GM21381 (cell line): ENCODE results near the gene FXN.
"Not testable (repeated sequence)": the region's sequence is repeated elsewhere in the genome, so short reads cannot be mapped to it uniquely, and the experiment has no call there.

Experiments used
- ATAC-seq: cut with Tn5 transposase; IDR thresholded peaks from one replicate; pipeline ENCODE4 v1.9.1; 2021; ENCODE audit warnings: mild to moderate bottlenecking, moderate library complexity; ENCODE audit not compliant: unreplicated experiment

The FXN gene

GRCh38 chr9:69097923-69098593 is 62.5 kb downstream of the FXN start:
- no peak for ATAC-seq

- not testable (repeated sequence) for ATAC-seq
Measured at GRCh38 chr9:69103348-69103996, 67.9 kb downstream of the FXN start.

DNA sequence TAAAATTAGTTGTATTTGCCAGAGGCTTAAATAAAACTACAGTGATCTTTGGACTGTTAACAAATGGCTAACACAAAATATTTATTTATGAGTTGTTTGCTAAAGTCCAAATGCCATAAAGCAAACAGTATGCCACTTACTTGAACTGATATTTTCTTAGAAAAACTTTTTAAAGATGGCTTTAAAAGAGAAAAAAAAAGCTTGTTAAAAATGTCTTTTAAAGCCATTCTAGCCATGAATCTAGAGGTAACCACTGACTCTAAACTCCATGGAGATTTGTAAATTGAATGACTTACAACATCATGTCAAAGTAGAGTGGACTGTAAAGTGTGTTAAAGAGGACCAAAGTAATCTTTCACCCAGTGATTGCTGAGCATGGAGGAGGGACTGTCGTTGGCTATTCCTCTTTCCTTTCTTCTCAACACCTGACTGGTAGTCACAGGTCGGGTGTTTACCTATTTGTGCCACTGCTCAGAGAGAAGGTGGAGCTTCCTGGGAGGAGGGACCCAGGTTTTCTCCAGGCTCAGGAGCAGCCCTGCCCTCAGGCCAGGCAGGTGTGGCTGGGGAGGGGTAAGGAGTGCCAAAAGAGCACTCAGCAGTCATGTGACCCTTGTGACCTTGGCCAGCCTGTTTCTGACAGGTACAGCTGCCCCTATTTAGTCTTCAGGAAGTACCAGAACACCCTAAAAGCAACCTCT is 69.4 kb downstream of the FXN start:
- ATAC-seq: no peak

DNA sequence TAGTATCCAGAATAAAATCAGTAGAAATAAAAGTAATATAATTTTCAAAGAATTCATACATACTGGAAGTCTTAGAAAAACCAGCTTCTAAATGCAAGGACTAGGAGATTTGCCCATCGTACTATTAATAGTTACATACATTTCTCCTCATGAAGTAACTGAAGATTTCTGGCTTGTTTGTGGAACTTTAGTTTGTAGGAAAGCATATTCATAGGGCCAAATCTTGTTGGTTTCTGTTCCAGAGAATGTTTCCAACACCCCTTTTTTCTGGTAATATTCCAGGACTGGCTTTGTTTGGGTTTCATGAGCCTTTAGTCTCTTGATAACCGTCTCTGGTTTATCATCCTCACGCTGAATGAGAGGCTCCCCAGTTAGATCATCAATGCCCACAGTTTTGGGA is 72.2 kb downstream of the FXN start:
- no peak for ATAC-seq

- not testable (repeated sequence) for ATAC-seq
Measured at GRCh38 chr9:69108706-69109105, 73.2 kb downstream of the FXN start.

GRCh38 chr9:69109152-69109551 is 73.6 kb downstream of the FXN start:
- no peak for ATAC-seq

DNA sequence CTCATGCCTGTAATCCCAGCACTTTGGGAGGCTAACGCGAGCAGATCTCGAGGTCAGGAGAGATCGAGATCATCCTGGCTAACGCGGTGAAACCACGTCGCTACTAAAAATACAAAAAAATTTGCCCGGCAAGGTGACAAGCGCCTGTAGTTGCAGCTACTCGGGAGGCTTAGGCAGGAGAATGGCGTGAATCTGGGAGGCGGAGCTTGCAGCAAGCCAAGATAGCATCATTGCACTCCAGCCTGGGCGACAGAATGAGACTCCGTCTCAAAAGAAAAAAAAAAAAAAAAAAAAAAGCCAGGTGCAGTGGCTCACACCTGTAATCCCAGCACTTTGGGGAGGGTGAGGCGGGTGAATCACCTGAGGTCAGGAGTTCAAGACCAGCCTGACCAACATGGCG is 77.1 kb downstream of the FXN start:
- not testable (repeated sequence) for ATAC-seq

- no peak for ATAC-seq
Measured at GRCh38 chr9:69115621-69116020, 80.1 kb downstream of the FXN start.

DNA sequence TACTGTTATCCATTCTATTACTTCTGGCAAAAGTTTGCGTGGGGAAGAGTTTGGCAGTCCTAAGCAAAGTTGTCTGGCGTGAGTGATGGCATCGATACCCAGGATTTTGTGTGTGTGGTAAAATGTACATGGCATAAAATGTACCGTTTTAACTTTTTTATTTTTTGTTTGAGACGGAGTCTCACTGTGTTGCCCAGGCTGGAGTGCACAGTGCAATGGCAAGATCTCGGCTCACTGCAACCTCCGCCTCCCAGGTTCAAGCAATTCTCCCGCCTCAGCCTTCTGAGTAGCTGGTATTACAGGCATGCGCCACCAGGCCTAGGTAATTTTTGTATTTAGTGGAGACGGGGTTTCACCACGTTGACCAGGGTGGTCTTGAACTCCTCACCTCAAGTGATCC is 83.1 kb downstream of the FXN start:
- no peak for ATAC-seq

GRCh38 chr9:69120380-69121154 is 85.0 kb downstream of the FXN start:
- no peak for ATAC-seq

DNA sequence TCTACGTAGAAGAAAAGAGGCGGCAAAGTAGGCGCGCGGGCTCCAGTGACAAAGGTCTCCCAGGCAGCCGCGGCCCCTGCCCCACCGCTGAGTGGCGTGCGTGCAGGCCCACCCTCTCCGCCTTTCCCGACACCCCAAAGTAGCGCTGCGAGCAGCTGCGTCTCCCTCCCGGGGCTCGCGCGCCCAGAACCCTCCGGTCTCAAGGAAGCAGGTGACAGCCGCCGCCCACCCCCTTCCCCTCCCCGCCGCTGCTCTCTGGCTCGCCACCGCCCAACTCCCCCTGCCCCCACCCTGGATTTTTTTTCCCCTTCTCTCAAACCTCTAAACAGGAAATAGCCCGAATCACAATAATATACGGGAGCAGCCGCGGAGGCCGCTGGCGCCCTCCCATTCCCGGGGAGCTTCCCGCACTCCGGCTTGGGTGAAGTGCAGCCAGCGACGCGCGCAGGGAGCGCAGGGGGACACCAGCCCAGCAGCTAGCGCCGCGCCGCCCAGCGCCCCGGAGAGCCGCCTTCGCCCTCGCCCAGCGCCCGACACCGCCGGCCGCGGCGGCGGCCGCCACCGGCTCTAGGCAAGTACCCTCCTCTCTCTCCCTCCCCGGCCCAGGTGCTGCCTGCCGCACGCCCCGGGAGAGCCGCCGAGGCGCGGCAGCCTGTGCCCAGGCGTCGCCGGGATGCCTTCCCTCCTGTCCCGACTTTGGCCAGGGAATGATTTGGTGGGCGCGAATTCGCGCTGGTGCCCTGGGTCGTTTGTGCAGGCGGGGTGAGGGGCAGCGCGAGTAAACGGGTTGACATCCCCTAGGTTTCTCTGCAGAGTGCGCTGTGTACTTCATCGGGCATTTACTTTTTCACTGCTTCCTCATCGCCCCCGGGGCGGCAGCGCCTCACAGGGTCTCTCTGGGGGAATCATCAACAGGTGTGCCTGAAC is 85.9 kb downstream of the FXN start:
- peak; percentile 70 for ATAC-seq

DNA sequence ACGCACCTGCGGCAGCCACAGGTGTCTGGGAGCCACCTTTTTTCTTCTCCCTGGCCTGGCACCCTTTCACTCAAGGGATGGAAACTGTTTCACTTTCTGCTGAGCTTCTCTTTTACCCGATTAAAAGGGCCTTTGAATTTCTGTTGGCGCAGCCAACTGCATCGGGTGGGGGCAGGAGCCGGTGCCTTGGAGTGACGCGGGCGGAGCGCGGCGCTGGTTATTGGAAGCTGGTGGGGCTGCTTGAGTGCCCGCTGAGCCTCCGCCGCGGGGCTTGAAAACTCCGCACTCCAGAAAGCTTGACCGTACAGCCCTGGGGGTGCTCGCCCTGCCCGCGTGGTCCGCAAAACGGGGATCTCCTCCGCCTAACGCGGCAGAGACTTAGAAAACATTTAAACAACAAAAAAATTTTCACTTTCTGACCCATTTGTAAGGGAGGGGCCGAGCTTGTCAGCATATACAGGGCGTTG is 86.6 kb downstream of the FXN start:
- ATAC-seq: no peak

GRCh38 chr9:69122549-69123141 is 87.1 kb downstream of the FXN start:
- ATAC-seq: no peak

DNA sequence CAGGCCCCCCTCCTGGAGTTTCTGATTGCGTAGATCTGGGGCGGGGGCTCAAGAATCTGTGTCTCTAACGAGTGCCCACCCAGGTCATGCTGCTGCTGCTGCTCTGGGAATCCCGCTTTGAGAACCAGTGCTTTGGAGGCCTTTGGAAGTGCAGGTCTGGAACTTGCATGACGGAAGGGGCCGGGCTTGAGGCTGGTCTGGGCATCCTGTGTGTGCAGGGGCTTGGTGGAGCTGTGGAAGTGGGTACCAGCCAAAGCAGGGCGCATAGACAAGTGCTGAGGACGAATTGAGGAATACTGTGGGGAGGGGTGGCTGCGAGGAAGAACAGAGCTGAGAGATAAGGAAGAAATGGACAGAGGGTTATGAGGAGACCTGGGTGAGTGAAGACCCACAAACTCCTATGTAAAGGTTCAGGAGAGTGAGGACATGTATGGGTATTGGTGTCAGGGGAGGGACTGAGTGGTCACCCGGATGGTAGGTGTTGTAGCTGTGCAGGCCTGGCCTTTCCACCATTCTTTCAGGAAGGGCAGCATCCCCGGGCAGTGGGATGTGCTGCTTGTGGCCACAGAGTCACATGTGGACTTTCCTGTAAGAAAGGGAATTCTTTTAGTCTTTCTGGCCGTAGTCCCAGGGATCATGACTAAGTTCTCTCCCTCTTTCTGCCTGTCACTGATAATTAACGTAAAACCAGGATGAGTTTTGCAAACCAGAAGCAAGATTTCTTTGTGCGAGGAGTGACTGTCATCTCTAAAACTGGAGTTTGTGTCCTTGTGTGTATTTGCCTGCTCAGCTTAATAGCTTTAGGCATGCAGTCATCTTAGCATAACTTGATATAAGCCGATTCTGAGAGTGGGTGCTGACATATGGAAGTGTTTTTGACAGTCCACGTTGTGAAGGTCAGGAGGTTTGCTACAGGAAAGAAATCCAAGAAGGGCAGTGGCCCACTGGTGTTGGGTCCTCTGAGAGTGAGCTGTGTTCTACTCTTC is 95.2 kb downstream of the FXN start:
- no peak for ATAC-seq

- ATAC-seq: no peak
Measured at GRCh38 chr9:69131682-69132081, 96.1 kb downstream of the FXN start.

- no peak for ATAC-seq
Measured at GRCh38 chr9:69132361-69132760, 96.8 kb downstream of the FXN start.

DNA sequence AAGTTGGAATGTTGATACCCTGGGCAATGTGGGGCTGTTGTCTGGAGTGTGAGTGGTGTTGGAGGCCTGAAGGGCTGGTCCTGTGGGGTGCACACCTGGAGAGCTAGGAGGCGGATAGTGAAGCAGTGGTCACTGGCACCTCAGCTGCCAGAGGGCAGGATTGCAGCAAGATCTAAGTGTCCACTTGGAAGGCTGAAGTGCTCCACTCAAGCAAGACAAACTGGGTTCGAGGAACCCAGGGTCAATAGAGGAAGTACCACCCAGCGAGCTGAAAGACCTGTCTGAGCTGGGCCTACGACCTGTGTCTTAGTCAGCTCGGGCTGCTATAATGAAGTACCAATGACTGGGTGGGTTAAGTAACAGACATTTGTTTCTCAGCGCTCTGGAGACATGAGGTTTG is 98.9 kb downstream of the FXN start:
- no peak for ATAC-seq

GRCh38 chr9:69136185-69136584 is 100.6 kb downstream of the FXN start:
- no peak for ATAC-seq

DNA sequence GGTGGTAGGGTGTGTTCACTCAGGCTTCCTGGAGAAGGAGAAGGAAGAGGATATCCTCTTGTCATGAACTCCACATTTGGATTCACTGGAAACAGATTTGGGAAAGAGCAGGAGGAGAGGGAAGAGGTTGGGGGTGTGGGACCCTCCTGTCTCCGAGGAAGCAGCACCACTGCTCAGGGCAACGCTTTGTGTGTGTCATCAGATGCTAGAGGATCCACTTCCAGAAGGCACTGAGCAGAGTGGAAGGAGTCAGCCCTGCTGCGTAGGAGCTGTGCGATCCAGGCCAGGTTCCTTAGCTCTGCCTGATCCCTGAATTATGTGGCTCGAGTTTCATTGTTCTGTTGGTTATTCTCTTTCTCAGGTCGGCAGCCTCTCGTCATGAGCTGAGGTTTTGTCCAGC is 101.2 kb downstream of the FXN start:
- no peak for ATAC-seq
